ENCODE measurements around the gene CSTPP1.

DNA sequence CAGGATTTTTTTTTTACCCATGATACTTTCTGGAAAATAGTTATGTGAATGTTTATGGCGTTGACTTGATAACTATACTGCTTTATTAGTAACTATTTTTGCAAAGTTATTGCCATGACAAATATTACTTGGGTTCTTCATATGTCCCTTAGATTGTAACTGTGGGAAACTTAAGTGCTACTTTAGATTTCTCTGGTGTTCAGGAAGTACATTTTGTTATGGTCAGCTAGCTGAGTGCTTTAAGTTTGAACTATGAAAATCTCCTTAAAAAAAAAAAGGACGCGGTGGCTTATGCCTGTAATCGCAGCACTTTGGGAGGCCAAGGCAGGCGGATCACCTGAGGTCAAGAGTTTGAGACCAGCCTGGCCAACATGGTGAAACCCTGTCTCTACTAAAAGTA, 42.8 kb downstream of the CSTPP1 start:
- TF ChIP-seq ARNTL (CRISPR knock-in tag; IDR thresholded peaks at IDR 0.05; ENCODE audit: borderline replicate concordance, low read depth) (no peak), TOX (CRISPR knock-in tag; IDR thresholded peaks at IDR 0.05; ENCODE audit: borderline replicate concordance) (no peak), BACH2 (CRISPR knock-in tag; IDR thresholded peaks at IDR 0.05; ENCODE audit: borderline replicate concordance) (no peak), ZFP30 (CRISPR knock-in tag; IDR thresholded peaks at IDR 0.05) (no peak), SNAI2 (CRISPR knock-in tag; IDR thresholded peaks at IDR 0.05) (no peak), CSDC2 (CRISPR knock-in tag; IDR thresholded peaks at IDR 0.05) (no peak)
- TF ChIP-seq, protein P1, sequence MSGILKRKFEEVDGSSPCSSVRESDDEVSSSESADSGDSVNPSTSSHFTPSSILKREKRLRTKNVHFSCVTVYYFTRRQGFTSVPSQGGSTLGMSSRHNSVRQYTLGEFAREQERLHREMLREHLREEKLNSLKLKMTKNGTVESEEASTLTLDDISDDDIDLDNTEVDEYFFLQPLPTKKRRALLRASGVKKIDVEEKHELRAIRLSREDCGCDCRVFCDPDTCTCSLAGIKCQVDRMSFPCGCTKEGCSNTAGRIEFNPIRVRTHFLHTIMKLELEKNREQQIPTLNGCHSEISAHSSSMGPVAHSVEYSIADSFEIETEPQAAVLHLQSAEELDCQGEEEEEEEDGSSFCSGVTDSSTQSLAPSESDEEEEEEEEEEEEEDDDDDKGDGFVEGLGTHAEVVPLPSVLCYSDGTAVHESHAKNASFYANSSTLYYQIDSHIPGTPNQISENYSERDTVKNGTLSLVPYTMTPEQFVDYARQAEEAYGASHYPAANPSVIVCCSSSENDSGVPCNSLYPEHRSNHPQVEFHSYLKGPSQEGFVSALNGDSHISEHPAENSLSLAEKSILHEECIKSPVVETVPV (CRISPR knock-in tag; IDR thresholded peaks at IDR 0.05) = no peak
- TF ChIP-seq, protein P2, sequence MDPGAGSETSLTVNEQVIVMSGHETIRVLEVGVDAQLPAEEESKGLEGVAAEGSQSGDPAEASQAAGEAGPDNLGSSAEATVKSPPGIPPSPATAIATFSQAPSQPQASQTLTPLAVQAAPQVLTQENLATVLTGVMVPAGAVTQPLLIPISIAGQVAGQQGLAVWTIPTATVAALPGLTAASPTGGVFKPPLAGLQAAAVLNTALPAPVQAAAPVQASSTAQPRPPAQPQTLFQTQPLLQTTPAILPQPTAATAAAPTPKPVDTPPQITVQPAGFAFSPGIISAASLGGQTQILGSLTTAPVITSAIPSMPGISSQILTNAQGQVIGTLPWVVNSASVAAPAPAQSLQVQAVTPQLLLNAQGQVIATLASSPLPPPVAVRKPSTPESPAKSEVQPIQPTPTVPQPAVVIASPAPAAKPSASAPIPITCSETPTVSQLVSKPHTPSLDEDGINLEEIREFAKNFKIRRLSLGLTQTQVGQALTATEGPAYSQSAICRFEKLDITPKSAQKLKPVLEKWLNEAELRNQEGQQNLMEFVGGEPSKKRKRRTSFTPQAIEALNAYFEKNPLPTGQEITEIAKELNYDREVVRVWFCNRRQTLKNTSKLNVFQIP (CRISPR knock-in tag; IDR thresholded peaks at IDR 0.05; ENCODE audit: borderline replicate concordance, low read depth) = no peak
- TF ChIP-seq, protein P3, sequence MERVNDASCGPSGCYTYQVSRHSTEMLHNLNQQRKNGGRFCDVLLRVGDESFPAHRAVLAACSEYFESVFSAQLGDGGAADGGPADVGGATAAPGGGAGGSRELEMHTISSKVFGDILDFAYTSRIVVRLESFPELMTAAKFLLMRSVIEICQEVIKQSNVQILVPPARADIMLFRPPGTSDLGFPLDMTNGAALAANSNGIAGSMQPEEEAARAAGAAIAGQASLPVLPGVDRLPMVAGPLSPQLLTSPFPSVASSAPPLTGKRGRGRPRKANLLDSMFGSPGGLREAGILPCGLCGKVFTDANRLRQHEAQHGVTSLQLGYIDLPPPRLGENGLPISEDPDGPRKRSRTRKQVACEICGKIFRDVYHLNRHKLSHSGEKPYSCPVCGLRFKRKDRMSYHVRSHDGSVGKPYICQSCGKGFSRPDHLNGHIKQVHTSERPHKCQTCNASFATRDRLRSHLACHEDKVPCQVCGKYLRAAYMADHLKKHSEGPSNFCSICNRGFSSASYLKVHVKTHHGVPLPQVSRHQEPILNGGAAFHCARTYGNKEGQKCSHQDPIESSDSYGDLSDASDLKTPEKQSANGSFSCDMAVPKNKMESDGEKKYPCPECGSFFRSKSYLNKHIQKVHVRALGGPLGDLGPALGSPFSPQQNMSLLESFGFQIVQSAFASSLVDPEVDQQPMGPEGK (CRISPR knock-in tag; IDR thresholded peaks at IDR 0.05; ENCODE audit: borderline replicate concordance) = no peak
